HUDEP-2 (cell line): ENCODE data around the gene ZIC2.
"Not testable (repeated sequence)": the region's sequence is repeated elsewhere in the genome, so short reads cannot be mapped to it uniquely, and the experiment has no call there.

Source experiments
- DNase-seq, 76 experiments: peaks; one replicate each; lab custom pipeline; 2025; ENCODE audit not compliant: unreplicated experiment in 76 of 76; lab: John Stamatoyannopoulos, UW

Gene ZIC2

GRCh38 chr13:99995589-99996380 lies 14.2 kb downstream of the ZIC2 start:
- DNase-seq: peak in 3 of 76 experiments; percentile 4 to 19 (median 16)

DNA sequence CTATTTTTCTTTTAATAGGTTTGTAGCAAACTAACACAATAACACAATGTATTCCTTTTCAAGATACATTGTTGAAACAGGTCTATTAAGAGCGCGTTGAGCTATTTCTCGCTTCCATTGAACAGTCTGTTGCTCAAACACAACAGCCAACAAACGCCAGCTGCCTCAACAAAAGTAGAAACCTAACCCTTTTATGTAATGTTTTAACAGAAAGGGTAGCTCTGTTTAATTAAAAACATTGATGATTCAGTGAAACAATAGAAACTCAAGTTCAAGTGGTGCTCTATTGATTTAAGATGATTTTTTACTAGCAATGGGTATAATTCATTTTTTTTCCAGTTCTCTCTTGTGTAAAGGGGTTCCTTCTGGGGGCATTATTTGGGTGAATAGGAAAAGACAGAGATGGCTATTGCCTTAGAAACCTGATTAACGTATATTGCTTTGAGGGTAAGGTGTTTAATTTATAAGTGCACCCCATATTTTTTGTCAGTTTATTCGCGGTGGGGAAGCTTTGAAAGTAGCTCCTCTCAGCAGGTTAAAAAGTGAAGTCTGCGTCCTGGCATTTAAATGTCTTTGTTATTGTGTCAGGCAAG lies 14.9 kb downstream of the ZIC2 start:
- DNase-seq: no peak

GRCh38 chr13:99997702-99998214 lies 16.2 kb downstream of the ZIC2 start:
- no peak for DNase-seq

DNA sequence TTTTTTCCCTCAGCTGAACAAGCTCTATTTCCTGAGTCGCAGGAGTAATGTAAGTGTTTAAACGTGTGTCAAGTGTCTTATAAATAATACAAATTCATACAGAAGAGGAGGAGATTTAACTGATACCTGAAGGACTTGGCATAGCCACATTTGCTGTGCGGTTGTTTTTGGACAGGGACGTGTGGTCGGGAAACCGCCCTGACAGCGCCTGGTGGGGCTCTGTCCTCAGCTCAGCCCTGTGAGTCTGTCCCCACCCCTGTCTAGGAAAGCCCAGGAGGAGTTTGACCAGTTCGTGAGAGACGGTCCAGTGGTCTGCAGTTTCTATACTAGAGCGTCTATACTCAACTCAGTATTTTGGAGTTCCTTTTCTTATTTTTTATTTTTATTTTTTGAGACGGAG lies 16.7 kb downstream of the ZIC2 start:
- DNase-seq: no peak

GRCh38 chr13:100014621-100015020 lies 33.0 kb downstream of the ZIC2 start:
- no peak for DNase-seq

- no peak for DNase-seq
Measured at GRCh38 chr13:100019780-100020356, 38.3 kb downstream of the ZIC2 start.

- DNase-seq: no peak
Measured at GRCh38 chr13:100022798-100023197, 41.2 kb downstream of the ZIC2 start.

- no peak for DNase-seq
Measured at GRCh38 chr13:100024023-100024422, 42.4 kb downstream of the ZIC2 start.

DNA sequence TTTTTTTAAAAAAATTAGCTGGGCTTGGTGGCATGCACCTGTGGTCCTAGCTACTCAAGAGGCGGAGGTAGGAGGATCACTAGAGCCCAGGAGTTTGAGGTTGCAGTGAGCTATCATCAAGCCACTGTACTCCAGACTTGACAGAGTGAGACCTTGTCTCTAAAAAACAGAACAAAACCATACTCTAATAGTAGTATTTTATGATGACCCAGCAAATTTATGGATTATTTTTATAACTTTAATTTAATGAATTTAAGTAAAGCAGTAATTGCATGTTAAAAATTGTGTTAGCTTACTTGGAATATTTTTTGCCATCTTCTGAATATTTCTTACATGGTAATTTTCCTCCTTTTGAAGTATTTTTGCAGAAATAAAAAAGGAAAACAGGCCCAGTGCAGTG lies 48.3 kb downstream of the ZIC2 start:
- no peak for DNase-seq

GRCh38 chr13:100032642-100033041 lies 51.1 kb downstream of the ZIC2 start:
- DNase-seq: not testable (repeated sequence)

- DNase-seq: no peak
Measured at GRCh38 chr13:100035936-100036335, 54.4 kb downstream of the ZIC2 start.
